Naive B cell (primary cell): ENCODE measurements around the gene LYPD6B. TPM values are rescaled to one million over a fixed set of nuclear protein-coding genes. Genes with fewer than 3 reads are reported as not detected.
A peak's percentile ranks its signal among the peaks of the same experiment; 100 is the strongest.

ENCODE experiments used
- ATAC-seq, 2 donors: fragments of 150-1000 bp; cut with Tn5 transposase; 2 replicates each; pipeline ENCODE4 v1.10.0; 2021; ENCODE audit warnings: low read depth in 2 of 2, mild to moderate bottlenecking in 2 of 2, moderate library complexity in 2 of 2
- DNase-seq: peaks from one replicate; pipeline ENCODE4 v3.0.0; 2022
- H3K27ac Mint-ChIP-seq, 6 donors: one replicate each; pipeline ENCODE4 v1.8.0; 2020 to 2022; ENCODE audit warnings: mild to moderate bottlenecking in 6 of 6, mixed read lengths in 6 of 6, moderate library complexity in 5 of 6, inconsistent platforms in 2 of 6
- H3K27me3 Mint-ChIP-seq, 3 donors: one replicate each; pipeline ENCODE4 v1.8.0; 2021 to 2022; ENCODE audit warnings: mixed read lengths in 3 of 3, mild to moderate bottlenecking in 1 of 3
- H3K36me3 Mint-ChIP-seq, 2 donors: one replicate each; pipeline ENCODE4 v1.8.0; 2020 to 2022; ENCODE audit warnings: mixed read lengths in 2 of 2, inconsistent platforms in 1 of 2, mild to moderate bottlenecking in 1 of 2
- H3K4me1 Mint-ChIP-seq, 3 donors: one replicate each; pipeline ENCODE4 v1.8.0; 2020 to 2022; ENCODE audit warnings: mixed read lengths in 3 of 3, inconsistent platforms in 1 of 3, mild to moderate bottlenecking in 1 of 3, moderate library complexity in 1 of 3
- H3K4me3 Mint-ChIP-seq, 8 donors: one replicate each; pipeline ENCODE4 v1.8.0; 2020 to 2022; ENCODE audit warnings: mild to moderate bottlenecking in 8 of 8, mixed read lengths in 8 of 8, moderate library complexity in 8 of 8, inconsistent platforms in 2 of 8
- H3K9me3 Mint-ChIP-seq, 7 donors: one replicate each; pipeline ENCODE4 v1.8.0; 2020 to 2022; ENCODE audit warnings: mixed read lengths in 7 of 7, mild to moderate bottlenecking in 5 of 7, inconsistent platforms in 2 of 7, moderate library complexity in 1 of 7
- polyA plus RNA-seq, 6 donors: library from polyadenylated mRNA; unstranded; fragments of 300-500 nt; fragmentation: Illumina TruSeq; gene quantifications; one replicate each; pipeline ENCODE4 v1.2.3, GENCODE V29; 2021; ENCODE audit warnings: low read depth in 6 of 6

Gene LYPD6B
- polyA plus RNA-seq, 6 donors from 2014 or later = 0.78 to 6.7 (median 4.2) TPM; not detected in 1

DNA sequence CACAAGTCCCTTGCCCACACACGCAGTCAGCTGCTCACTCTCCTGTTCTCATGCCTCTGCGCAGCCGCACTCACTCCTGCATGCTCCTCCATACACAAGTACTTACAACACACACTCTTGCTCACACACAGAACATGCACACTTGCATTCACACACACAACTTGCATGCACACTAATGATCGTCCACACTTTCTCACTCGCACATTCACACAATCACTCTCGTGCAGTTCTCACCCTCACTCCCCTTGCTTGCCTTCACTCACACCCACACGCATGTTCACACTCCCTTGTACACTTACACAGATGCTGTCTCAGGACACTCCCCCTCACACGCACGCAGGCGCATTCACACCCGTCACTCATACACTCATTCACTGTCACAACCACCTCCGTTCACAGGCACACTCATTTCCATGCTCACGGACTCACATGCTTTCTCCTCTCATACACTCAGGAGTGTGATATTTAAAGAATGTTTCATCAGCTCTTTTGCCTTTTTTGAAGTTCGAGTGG is 36.1 kb upstream of the LYPD6B start:
- peak overlapping the region in 1 of 8 donors; percentile 17 for H3K4me3 Mint-ChIP-seq
- no peaks in the 10 kb centered on the region for H3K9me3 Mint-ChIP-seq
- DNase-seq (no peak), ATAC-seq (no peak)
- H3K27ac Mint-ChIP-seq = peak overlapping the region in 2 of 6 donors; percentile 9 to 12
- H3K4me1 Mint-ChIP-seq = no peaks in the 10 kb centered on the region
- H3K36me3 Mint-ChIP-seq = peaks cover 0 to 2% of the 10 kb centered on the region in 2 donors
- peaks cover 5 to 13% (median 8%) of the 10 kb centered on the region in 3 donors for H3K27me3 Mint-ChIP-seq

DNA sequence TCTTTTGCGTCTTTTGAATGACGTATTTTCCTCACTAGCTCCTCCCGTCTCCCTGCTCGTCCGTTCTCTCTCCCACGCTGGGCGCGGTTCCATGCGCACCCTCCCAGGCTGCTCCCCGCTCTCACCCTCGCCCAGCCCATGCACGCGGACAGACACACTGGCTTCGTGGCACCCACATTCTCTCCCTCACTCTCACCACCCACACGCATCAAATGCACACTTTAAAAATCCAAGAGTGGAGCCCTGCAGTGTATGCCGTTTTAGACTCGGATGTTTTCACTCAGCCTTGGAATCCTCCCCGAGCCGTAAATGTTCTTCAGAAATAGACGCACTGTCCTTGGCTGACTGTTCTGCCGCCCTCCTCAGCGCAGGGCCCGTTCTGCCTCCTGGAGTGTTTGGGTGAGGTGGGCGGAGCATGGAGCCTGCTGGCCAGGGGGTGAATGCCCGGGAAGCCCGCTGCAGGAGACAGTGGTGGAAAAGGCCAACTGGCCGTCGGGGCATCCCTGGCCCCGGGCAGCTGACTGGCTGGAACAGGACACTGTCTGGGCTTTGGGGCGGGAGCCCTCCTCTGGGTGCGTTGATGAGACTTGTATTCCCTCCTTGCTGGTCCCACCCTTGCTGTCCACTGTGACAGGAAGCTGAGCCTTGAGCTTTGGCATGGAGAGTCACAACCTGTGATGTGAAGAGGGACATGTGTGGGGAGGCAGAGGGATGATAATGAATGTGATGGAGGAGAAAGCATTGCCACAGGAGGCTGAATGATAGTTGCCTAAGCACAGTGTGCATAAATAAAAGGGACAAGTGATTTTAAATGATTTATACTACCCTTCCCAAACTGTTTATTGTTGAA is 35.4 kb upstream of the LYPD6B start:
- H3K9me3 Mint-ChIP-seq = no peaks in the 10 kb centered on the region
- peaks cover 5 to 8% (median 5%) of the 10 kb centered on the region in 3 donors for H3K27me3 Mint-ChIP-seq
- H3K4me3 Mint-ChIP-seq = no peak overlapping the region

DNA sequence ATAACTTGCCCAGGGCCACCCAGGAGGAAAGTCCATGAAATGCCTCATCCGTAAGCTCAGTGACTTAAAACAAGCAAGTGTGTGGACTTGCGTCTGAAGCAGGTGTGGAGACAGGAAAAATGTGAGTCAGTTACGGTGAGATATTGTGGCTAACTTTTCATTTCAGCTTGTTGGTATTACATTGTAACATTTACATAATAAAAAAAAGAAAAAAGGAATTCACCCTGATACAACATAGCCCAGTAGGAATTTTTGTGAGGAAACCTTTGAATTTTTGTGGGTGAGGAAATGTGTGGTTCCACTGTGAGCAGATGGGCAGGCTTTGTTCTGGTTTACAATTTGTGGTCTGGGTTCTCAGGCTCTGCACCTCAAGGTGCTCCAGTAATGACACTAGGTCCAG is 33.7 kb upstream of the LYPD6B start:
- Mint-ChIP-seq H3K9me3 (no peaks in the 10 kb centered on the region), H3K36me3 (no peaks in the 10 kb centered on the region), H3K27me3 (peaks cover 0 to 7% (median 5%) of the 10 kb centered on the region in 3 donors), H3K4me3 (no peak overlapping the region), H3K27ac (no peak overlapping the region), H3K4me1 (no peaks in the 10 kb centered on the region)
- ATAC-seq (no peak), DNase-seq (no peak)

More for the DNA sequence above, 35.4 kb upstream of the LYPD6B start:
- Mint-ChIP-seq H3K27ac (no peak overlapping the region), H3K36me3 (no peaks in the 10 kb centered on the region), H3K4me1 (no peaks in the 10 kb centered on the region)
- ATAC-seq = no peak
- no peak for DNase-seq

DNA sequence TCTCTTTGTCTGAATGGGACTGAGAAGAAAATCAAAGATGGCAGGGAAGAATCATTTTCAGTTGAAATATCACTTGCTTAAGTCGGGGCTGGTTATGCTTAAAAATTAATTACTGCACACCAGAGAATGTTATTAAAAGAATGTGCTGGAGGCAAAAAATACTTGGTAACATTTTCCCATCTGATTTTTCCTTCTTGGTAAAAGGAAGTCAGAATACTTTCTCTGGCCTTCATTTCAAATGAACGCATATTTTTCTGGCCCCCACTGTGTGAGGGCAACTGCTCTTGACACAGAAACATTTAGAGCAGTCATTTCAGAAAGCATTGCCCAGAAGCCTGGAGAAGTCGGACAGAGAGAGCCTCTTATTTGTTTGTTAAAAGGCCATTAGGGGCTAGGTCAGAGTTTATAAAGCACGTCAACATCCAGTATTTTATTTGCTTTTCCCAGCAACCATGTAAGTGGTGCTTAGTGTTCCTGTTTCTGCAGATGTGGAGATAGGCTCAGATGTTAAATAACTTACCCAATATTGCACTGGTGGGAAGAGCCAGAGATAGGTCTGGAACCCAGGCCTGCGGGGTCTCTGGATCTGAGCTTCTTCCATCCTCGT is 32.9 kb upstream of the LYPD6B start:
- ATAC-seq = no peak
- Mint-ChIP-seq H3K4me3 (no peak overlapping the region), H3K27me3 (peaks cover 0 to 7% (median 5%) of the 10 kb centered on the region in 3 donors), H3K4me1 (no peaks in the 10 kb centered on the region), H3K27ac (no peak overlapping the region), H3K36me3 (no peaks in the 10 kb centered on the region), H3K9me3 (no peaks in the 10 kb centered on the region)
- no peak for DNase-seq

DNA sequence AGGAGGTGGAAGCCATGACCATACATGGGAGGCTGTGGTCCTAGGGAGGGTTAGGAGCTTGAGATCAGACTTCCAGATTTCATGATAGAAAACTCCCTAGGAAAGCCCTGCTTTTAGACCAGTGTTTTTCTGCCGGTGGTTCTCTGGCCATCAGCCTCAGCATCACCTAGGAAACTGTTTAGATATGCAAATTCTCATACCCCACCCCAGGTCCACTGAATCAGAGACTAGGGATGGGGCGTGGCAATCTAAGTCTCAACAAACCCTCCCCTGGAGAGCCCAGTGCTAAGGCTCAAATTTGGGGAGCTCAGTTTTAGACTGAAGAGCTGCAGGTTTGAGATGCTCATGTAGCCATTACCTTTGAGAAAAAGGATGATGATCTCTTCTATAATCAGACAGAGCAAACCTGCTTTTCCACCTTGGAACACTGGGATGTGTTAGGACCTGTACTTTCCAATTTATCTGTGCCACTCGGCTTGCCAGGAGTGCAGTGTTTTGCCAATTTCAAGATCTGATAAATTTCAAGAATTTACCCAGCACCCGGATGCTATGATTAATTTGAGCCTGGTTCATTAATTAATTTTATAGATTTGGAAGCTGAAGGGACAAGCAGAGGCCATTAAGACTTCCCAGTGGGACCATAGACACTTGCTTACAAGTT is 31.5 kb upstream of the LYPD6B start:
- no peak overlapping the region for H3K27ac Mint-ChIP-seq
- H3K27me3 Mint-ChIP-seq = peaks cover 0 to 7% (median 0%) of the 10 kb centered on the region in 3 donors
- H3K4me1 Mint-ChIP-seq = no peaks in the 10 kb centered on the region
- DNase-seq (no peak), ATAC-seq (no peak)
- H3K9me3 Mint-ChIP-seq = no peaks in the 10 kb centered on the region
- H3K36me3 Mint-ChIP-seq = no peaks in the 10 kb centered on the region
- no peak overlapping the region for H3K4me3 Mint-ChIP-seq

DNA sequence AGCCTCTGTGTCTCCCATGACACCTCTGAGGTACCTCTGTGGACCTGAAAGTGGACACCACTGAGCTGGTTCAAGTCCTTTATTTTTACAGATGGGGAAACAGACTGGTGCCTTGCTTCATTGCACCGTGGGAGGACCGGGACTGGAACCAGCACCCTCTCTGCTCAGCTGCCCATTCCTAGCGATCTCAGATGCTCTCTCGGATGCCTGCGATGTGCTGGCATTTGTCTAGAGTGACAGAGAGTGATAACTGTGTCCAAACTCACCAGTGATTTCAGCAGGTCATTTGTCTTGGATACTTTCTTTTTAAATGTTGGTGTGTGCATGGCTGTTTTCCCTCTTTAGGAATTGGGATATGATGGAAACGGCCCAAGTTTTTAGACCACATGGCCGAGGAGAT is 30.1 kb upstream of the LYPD6B start:
- no peaks in the 10 kb centered on the region for H3K36me3 Mint-ChIP-seq

DNA sequence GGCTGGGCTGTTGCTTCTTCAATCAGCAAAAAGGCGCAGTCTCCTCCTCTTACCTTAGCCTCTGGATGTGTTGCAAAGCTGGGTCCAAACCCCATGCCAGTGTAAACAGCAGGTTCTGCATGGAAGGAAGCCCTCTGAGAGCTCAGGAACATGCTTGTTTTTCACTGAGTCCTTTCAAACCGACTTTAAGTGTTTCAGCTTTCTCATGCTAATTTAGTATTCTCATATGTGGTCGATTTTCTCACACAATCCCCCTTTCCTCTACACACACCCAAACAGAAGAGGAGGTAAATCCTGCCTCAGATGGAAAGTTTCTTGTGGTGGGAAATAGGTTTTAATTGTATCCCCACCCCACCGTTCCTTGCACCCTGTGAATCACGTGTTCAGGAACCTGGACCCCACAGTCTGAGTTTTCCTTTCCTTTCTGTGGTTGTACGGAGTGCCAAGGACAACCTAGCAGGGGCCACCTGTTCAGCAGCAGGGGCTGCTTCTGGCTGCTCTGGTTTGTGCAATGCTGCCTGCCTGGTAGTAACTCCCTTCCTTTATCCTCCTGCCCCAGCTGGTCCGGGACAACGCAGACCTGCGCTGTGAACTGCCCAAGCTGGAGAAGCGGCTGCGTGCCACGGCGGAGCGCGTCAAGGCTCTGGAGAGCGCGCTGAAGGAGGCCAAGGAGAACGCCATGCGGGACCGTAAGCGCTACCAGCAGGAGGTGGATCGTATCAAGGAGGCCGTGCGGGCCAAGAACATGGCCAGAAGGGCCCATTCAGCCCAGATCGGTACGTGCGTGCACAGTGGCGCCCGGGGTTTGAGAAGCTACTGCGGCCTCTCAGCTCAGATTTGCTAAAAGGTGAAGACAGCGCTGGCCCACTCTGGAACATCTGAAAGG is 28.7 kb upstream of the LYPD6B start:
- Mint-ChIP-seq H3K4me3 (no peak overlapping the region), H3K9me3 (no peaks in the 10 kb centered on the region), H3K4me1 (no peaks in the 10 kb centered on the region), H3K36me3 (no peaks in the 10 kb centered on the region), H3K27me3 (peaks cover 0 to 7% (median 0%) of the 10 kb centered on the region in 3 donors), H3K27ac (no peak overlapping the region)
- no peak for DNase-seq
- ATAC-seq = no peak

More for the DNA sequence above, 30.1 kb upstream of the LYPD6B start:
- no peaks in the 10 kb centered on the region for H3K9me3 Mint-ChIP-seq
- H3K27me3 Mint-ChIP-seq = peaks cover 0 to 7% (median 0%) of the 10 kb centered on the region in 3 donors
- H3K4me1 Mint-ChIP-seq = no peaks in the 10 kb centered on the region
- DNase-seq (no peak), ATAC-seq (no peak)
- H3K4me3 Mint-ChIP-seq = no peak overlapping the region
- no peak overlapping the region for H3K27ac Mint-ChIP-seq

DNA sequence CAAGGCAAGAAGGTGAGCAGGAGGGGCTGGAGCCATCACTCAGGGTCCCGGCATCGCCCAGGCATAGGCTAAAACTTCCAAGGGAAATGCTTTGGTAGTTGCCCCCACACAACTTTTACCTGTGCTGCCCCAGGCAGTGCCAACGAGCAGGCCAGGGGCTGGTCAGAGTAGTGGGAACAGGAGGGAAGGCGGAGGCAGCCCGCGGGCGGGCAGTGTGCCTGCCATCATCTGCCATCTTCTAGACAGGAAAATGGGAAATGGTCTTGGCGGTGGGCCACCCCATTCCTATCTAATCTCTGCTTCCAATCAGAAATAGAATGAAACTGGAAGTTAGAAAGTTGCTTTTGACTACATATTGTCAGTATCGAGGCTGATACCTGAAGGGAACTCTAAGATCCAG is 26.0 kb upstream of the LYPD6B start:
- H3K27ac Mint-ChIP-seq = no peak overlapping the region
- no peak for DNase-seq
- no peak for ATAC-seq

DNA sequence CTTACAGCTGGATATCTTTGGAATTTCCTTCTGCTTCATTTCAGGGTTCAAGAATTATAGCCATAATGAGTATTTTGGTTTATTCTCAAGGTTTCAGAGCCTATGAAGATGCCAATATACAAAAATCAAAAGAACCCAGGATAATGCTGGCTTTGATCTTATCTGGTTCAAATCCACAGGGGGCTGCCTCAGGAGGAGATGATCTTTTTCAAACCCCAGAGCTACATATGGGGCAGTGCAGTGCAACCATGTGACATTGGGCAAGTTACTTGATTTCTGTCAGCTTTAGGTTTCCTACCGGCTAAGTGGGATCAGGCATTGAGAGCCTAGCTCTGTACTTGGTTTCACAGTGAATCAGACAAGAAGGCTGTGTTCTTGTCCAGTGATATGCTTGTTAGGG is 23.0 kb upstream of the LYPD6B start:
- Mint-ChIP-seq H3K4me1 (peaks cover 13 to 19% (median 15%) of the 10 kb centered on the region in 3 donors), H3K4me3 (no peak overlapping the region), H3K27me3 (peaks cover 6 to 16% (median 14%) of the 10 kb centered on the region in 3 donors), H3K27ac (no peak overlapping the region), H3K36me3 (no peaks in the 10 kb centered on the region), H3K9me3 (no peaks in the 10 kb centered on the region)
- DNase-seq (no peak), ATAC-seq (no peak)

More for the DNA sequence above, 26.0 kb upstream of the LYPD6B start:
- Mint-ChIP-seq H3K4me1 (peaks cover 3 to 8% (median 6%) of the 10 kb centered on the region in 3 donors), H3K27me3 (peaks cover 6 to 16% (median 14%) of the 10 kb centered on the region in 3 donors), H3K4me3 (no peak overlapping the region), H3K9me3 (no peaks in the 10 kb centered on the region), H3K36me3 (no peaks in the 10 kb centered on the region)

DNA sequence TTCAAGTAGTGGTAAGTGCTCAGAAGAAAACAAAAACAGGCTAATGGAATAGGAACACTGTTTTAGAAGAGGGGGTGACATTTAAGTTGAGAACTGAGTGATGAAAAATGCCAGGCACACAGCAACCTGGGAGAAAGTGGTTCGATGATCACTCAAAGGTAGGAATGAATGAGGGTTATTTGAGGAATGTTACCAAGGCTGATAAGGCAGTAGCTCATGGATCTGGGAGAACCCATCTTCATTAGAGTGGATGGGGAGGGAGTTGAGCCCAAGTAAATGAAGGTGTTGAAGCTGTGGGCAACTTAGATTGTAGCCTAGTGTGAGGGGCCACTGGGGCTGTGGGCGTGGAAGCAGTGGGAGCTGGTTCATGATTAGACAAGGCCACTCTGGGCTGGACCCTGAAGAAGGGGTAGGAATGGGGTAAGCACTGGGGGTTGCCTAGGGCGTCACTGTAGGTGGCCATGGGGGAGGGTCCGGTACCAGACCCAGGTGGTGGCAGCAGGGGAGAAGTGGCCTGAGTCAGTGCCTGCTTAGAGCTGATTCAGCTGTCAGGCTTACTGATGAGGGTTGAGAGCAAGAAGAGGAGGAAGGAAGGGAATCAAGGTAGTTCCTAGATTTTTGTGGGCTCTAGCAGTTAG is 22.5 kb upstream of the LYPD6B start:
- no peaks in the 10 kb centered on the region for H3K36me3 Mint-ChIP-seq
- peaks cover 6 to 16% (median 14%) of the 10 kb centered on the region in 3 donors for H3K27me3 Mint-ChIP-seq
- H3K9me3 Mint-ChIP-seq = no peaks in the 10 kb centered on the region
- H3K4me1 Mint-ChIP-seq = peaks cover 13 to 23% (median 15%) of the 10 kb centered on the region in 3 donors
- peak overlapping the region in 1 of 8 donors; percentile 4 for H3K4me3 Mint-ChIP-seq
- H3K27ac Mint-ChIP-seq = peak overlapping the region in 1 of 6 donors; percentile 85
- ATAC-seq (no peak), DNase-seq (no peak)

DNA sequence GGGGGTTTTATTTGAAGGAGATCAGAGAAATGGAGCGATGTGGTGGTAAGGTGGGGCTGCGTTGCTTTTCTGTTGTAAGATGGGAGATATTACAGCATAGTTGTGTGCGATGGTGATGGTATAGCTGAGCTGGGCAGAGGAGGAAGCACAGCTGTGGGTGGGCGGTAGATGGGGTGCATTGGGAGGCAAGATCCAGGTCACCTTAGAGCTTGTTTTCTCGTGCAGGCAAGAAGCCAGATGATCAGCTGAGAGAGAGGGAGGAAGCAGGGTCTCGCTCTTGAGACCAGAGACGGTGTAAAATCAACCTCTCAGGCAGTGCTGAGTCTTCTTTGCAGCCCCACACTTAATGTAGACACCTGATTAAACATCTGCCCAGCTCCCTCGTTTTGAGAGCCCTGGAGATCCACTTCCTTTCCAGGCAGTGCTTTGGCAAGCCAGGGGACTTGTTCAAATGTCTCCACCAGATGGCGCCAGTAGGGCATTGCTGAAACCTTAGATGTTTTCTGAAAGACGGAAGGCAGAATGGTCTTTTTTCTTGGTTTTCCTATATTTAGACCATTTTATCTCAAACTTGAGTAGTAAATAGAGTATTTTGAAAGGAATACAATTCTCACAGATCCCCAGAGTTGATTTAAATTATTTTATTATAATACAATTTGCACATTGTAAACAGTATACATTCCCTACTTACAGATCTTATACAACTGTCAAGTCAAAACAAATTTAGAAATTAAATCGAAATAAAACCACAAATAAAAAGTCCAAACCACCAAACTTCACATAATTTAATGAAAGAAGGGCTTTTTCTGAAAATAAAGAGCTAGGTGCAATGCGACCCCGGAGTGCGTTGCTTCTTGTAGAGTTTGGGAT is 21.1 kb upstream of the LYPD6B start:
- Mint-ChIP-seq H3K36me3 (no peaks in the 10 kb centered on the region), H3K27ac (peak overlapping the region in 1 of 6 donors; percentile 2), H3K4me3 (peak overlapping the region in 1 of 8 donors; percentile 20), H3K4me1 (peaks cover 13 to 34% (median 21%) of the 10 kb centered on the region in 3 donors), H3K9me3 (no peaks in the 10 kb centered on the region), H3K27me3 (peaks cover 6 to 16% (median 14%) of the 10 kb centered on the region in 3 donors)
- ATAC-seq = peak in 1 of 2 donors; percentile 58
- peak; percentile 52 for DNase-seq
